RWPE2 (cell line): ENCODE data around the gene ZDHHC17.

Experiments
- ATAC-seq: fragments of 200-7000 bp; cut with Tn5 transposase; 3 replicates; pipeline ENCODE4 v1.9.1; 2021; ENCODE audit warnings: low read depth
- DNase-seq: peaks from one replicate; pipeline ENCODE4 v3.0.0-alpha.2; 2020; ENCODE audit warnings: low spot score
- H3K27ac ChIP-seq: fragments of 450-650 bp; 2 replicates; pipeline ENCODE4 v1.5.1; 2017; ENCODE audit warnings: mild to moderate bottlenecking; ENCODE audit not compliant: poor library complexity, severe bottlenecking
- H3K27me3 ChIP-seq: fragments of 250-450 bp; sonication (Bioruptor Pico); 2 replicates; pipeline ENCODE4 v1.5.1; 2021; ENCODE audit warnings: mild to moderate bottlenecking, moderate library complexity; ENCODE audit not compliant: insufficient read depth, poor library complexity, severe bottlenecking
- H3K36me3 ChIP-seq: fragments of 250-450 bp; sonication (Bioruptor Pico); 2 replicates; pipeline ENCODE4 v1.5.1; 2020; ENCODE audit warnings: low read depth, mild to moderate bottlenecking, moderate library complexity
- H3K4me1 ChIP-seq: fragments of 250-450 bp; sonication (Bioruptor Pico); 2 replicates; pipeline ENCODE4 v1.5.1; 2021; ENCODE audit warnings: mild to moderate bottlenecking, moderate library complexity; ENCODE audit not compliant: insufficient read depth, poor library complexity, severe bottlenecking
- H3K4me3 ChIP-seq: fragments of 250-450 bp; sonication (Bioruptor Pico); 2 replicates; pipeline ENCODE4 v1.5.1; 2021; ENCODE audit warnings: mild to moderate bottlenecking, moderate library complexity; ENCODE audit not compliant: severe bottlenecking
- H3K9me3 ChIP-seq: fragments of 250-450 bp; sonication (Bioruptor Pico); 2 replicates; pipeline ENCODE4 v1.5.1; 2021; ENCODE audit warnings: mild to moderate bottlenecking, moderate library complexity; ENCODE audit not compliant: severe bottlenecking
- TF ChIP-seq, protein P1 (sequence below): fragments of 450-650 bp; IDR thresholded peaks from one replicate; pipeline ENCODE4 v1.5.1; 2017; ENCODE audit warnings: mild to moderate bottlenecking, moderate library complexity; ENCODE audit not compliant: poor library complexity, severe bottlenecking

The ZDHHC17 gene

DNA sequence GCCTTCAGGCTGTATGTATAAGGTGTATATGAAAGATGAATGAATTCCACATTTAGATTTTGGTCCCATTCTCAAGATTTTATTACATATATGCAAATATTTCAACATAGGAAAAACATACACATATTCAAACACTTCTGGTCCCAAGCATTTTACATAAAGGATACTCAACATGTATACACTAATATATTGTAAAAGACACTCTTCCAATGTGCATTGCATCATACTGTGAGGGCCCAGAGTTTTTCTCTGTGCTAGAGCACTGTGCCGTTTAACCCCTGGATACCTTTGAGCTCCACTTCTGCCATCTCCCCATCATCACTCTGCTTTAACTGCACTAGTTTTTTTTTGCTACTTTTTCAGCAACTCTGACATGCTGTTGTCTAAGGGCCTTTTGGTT lies 48.1 kb downstream of the ZDHHC17 start:
- TF ChIP-seq, protein P1, sequence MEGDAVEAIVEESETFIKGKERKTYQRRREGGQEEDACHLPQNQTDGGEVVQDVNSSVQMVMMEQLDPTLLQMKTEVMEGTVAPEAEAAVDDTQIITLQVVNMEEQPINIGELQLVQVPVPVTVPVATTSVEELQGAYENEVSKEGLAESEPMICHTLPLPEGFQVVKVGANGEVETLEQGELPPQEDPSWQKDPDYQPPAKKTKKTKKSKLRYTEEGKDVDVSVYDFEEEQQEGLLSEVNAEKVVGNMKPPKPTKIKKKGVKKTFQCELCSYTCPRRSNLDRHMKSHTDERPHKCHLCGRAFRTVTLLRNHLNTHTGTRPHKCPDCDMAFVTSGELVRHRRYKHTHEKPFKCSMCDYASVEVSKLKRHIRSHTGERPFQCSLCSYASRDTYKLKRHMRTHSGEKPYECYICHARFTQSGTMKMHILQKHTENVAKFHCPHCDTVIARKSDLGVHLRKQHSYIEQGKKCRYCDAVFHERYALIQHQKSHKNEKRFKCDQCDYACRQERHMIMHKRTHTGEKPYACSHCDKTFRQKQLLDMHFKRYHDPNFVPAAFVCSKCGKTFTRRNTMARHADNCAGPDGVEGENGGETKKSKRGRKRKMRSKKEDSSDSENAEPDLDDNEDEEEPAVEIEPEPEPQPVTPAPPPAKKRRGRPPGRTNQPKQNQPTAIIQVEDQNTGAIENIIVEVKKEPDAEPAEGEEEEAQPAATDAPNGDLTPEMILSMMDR = no peak
- Histone ChIP-seq H3K27ac (no peak overlapping the region), H3K9me3 (no peaks in the 10 kb centered on the region), H3K36me3 (peaks cover 58% of the 10 kb centered on the region), H3K27me3 (no peaks in the 10 kb centered on the region), H3K4me1 (no peaks in the 10 kb centered on the region), H3K4me3 (no peak overlapping the region)
- no peak for ATAC-seq
- no peak for DNase-seq

DNA sequence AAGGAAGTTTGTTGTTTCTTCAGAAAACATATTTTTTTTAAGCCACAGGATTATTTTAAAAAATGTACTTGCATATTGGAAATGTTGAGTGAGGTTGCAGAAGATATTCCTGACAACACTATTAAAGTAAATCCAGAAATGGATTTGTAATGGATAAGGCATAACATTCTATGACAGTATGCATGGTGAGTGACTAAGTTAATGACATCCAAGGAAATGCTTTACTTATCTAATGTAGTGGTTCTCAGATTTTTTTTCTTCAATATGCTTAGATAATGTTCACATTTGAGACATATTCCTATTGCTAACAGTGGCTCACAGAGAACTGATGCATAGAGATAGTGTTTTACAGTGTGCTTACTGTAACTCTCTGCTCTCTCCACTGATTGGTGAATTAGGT lies 49.4 kb downstream of the ZDHHC17 start:
- Histone ChIP-seq H3K36me3 (peaks cover 50% of the 10 kb centered on the region), H3K27me3 (no peaks in the 10 kb centered on the region), H3K27ac (no peak overlapping the region), H3K9me3 (no peaks in the 10 kb centered on the region), H3K4me3 (no peak overlapping the region), H3K4me1 (no peaks in the 10 kb centered on the region)
- DNase-seq = no peak
- TF ChIP-seq, protein P1 = no peak
- ATAC-seq = no peak

DNA sequence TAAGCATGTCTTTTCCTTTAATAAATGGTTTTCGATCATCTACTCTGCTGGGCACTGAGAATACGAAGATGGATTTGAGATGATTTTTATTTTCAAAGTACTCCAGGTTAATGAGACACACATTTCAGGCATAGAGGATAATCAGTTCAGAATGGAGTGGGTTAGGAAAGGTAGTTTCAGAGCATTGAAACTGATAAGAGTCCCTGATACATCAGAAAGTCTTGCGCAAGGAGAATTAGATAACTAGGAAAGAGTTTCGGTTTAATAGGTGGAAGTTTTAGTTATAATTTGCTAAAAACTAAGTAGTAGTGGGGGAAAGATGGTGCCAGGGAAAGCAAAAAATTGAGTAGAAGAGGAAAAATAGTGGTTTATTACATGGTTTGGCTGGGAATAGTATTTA lies 50.1 kb downstream of the ZDHHC17 start:
- DNase-seq (no peak), ATAC-seq (no peak)
- no peak overlapping the region for H3K27ac ChIP-seq
- TF ChIP-seq, protein P1 = no peak
- H3K4me1 ChIP-seq = no peaks in the 10 kb centered on the region
- H3K9me3 ChIP-seq = no peaks in the 10 kb centered on the region
- H3K36me3 ChIP-seq = peaks cover 48% of the 10 kb centered on the region
- no peak overlapping the region for H3K4me3 ChIP-seq
- H3K27me3 ChIP-seq = no peaks in the 10 kb centered on the region

DNA sequence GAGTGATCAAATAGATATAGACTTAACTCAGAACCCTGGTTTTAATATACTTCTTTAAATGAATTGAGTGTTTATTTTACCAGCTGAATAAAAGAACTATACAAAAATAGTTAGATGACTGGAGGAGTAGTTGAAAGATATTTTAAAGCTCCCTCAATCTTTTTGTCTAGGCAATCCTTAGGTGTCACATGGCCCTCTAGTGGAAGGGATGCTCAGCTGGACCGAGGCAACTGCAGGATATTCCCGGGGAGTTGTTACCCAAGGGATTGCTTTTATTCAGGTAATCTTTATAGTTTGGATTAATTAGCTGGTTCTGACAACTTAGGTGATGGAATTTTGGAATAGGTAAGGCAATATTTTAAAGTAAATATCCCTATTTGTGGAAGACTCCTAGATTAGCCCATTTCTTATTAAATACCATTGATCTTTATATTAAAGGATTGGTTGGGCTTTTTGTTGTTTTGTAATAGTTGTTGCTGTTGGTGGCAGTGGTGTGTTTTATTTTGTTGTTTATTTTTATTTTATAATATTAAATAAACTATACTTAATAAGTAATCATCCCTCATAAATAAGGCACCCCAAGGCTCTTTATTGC lies 57.1 kb downstream of the ZDHHC17 start:
- Histone ChIP-seq H3K4me1 (no peaks in the 10 kb centered on the region), H3K36me3 (peaks cover 46% of the 10 kb centered on the region), H3K4me3 (no peak overlapping the region), H3K27ac (no peak overlapping the region), H3K27me3 (no peaks in the 10 kb centered on the region), H3K9me3 (no peaks in the 10 kb centered on the region)
- DNase-seq = no peak
- TF ChIP-seq, protein P1 = peak; percentile 81
- ATAC-seq = peak; percentile 70; the same call in 2 of the 3 replicates

DNA sequence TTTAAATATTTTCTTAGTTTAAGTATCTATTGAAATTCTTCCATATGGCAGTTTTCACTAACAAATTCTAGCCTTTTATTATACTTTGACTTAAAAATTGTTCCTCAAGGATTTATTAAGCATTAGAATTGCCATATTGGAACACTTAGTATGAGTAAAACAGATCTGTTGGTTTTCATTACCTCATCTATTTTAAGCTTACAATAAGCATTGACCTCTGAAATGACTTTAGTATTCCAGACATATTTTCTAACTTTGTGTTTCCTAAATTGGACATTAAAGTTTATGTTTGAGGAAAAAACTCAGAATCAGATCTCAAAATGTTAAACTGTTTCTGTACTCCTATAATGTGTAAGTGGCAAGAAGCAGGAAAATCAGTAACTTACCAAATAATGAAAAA lies 66.5 kb downstream of the ZDHHC17 start:
- H3K27me3 ChIP-seq = no peaks in the 10 kb centered on the region
- H3K4me1 ChIP-seq = no peaks in the 10 kb centered on the region
- DNase-seq = no peak

More for the DNA sequence above, 66.5 kb downstream of the ZDHHC17 start:
- Histone ChIP-seq H3K9me3 (no peaks in the 10 kb centered on the region), H3K36me3 (peaks cover 24% of the 10 kb centered on the region), H3K27ac (no peak overlapping the region), H3K4me3 (no peak overlapping the region)
- TF ChIP-seq, protein P1 = no peak
- no peak for ATAC-seq
